Measurements from ENCODE around the gene NOSTRIN. TPM values are rescaled to one million over a fixed set of nuclear protein-coding genes. Genes with fewer than 3 reads are reported as not detected.
"Not testable (repeated sequence)": the region's sequence is repeated elsewhere in the genome, so short reads cannot be mapped to it uniquely, and the experiment has no call there.

The NOSTRIN gene
- total RNA-seq, 1 experiment from 2014 or later = not detected

DNA sequence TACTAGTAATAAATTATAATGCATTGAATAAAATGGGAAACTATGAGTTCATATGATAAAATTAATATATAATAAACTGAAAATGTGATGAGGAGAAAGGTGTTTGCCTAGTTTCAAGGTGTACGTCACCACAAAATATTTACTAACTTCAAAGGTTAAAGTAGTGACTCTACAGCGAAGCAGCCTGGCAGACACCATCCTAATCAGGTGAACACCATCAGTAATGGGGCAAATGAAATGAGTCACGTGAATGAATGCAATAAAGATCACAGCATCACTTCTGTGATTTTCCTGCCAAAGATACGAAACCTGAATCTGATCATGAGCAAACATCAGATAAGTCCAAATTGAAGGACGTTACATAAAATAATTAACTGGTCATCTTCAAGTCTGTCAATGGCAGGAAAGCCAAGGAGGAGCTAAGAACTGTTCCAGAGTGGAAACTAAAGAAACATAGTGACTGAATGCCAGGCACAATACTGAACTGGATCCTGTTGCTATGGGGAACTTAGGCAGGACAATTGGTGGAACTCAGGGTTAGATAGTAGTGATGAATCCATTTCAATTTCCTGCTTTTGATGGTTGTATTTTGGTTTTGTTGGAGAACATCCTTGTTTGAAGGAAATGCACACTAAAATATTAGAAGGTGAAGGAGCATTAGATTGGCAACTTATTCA, 12.1 kb upstream of the NOSTRIN start:
- Histone ChIP-seq H2BK120ac (ENCODE audit: low read depth, low read length, poor library complexity, severe bottlenecking) (no peak overlapping the region), H3K14ac (ENCODE audit: insufficient read depth, low read length) (no peak overlapping the region), H2BK20ac (ENCODE audit: low read depth, low read length, poor library complexity, severe bottlenecking) (no peak overlapping the region), H3K23me2 (ENCODE audit: insufficient read length, low read depth, low read length, poor library complexity, severe bottlenecking) (no peaks in the 10 kb centered on the region), H3T11ph (ENCODE audit: low read length) (no peak overlapping the region), H3K79me1 (ENCODE audit: insufficient read depth, low read depth, low read length, poor library complexity, severe bottlenecking) (no peaks in the 10 kb centered on the region), H4K5ac (ENCODE audit: insufficient read length, low read depth, low read length) (no peak overlapping the region), H3K4me2 (ENCODE audit: insufficient read depth, insufficient read length, low read length) (no peak overlapping the region), H3K23ac (ENCODE audit: insufficient read length, low read depth, low read length) (no peak overlapping the region), H2AFZ (ENCODE audit: low read length) (no peak overlapping the region), H4K91ac (ENCODE audit: insufficient read length, low read depth, low read length) (no peak overlapping the region), H3K9me3 (ENCODE audit: control insufficient read depth, low read depth, low read length) (no peaks in the 10 kb centered on the region), H2BK15ac (ENCODE audit: low read depth, low read length) (no peak overlapping the region), H3K18ac (ENCODE audit: insufficient read length, low read depth, low read length) (no peak overlapping the region), H4K8ac (replicated peaks; ENCODE audit: insufficient read length, low read depth, low read length) (no peak overlapping the region), H3K56ac (ENCODE audit: insufficient read length, low read depth, low read length) (no peak overlapping the region), H3K27me3 (ENCODE audit: insufficient read depth, low read length) (no peaks in the 10 kb centered on the region), H3K4me1 (ENCODE audit: insufficient read depth, low read length) (no peaks in the 10 kb centered on the region), H3K4ac (ENCODE audit: low read depth, low read length) (no peak overlapping the region), H3K9ac (ENCODE audit: extremely low read depth, insufficient read length, low read length) (no peak overlapping the region), H3K79me2 (ENCODE audit: insufficient read depth, low read length) (no peaks in the 10 kb centered on the region), H2BK12ac (ENCODE audit: insufficient read length, low read depth, low read length) (no peak overlapping the region), H2BK5ac (ENCODE audit: insufficient read length, low read length) (no peak overlapping the region), H4K20me1 (ENCODE audit: control insufficient read depth, insufficient read depth, insufficient read length) (no peaks in the 10 kb centered on the region), H3K27ac (ENCODE audit: insufficient read length, low read depth, low read length) (no peak overlapping the region), H2AK5ac (ENCODE audit: insufficient read length, low read length) (no peak overlapping the region)
- WGBS (ENCODE audit: extremely low coverage, insufficient read length, low lambda C conversion rate) = no CpG with 5 or more reads among the region's 5 CpGs
- H3K27ac Mint-ChIP-seq = no peak overlapping the region
- H3K4me1 Mint-ChIP-seq = 0 out of 4 replicates have a peak, but pooled peaks cover 0 to 2% of the 10 kb centered on the region in 2 experiments
- H3K36me3 Mint-ChIP-seq (ENCODE audit: insufficient read depth in 1 of 3, low read depth in 3 of 3) = no peaks in the 10 kb centered on the region; a peak in 1 of 7 replicates
- no peaks in the 10 kb centered on the region; a peak in 1 of 5 replicates for H3K9me3 Mint-ChIP-seq
- no peak overlapping the region for H3K4me3 Mint-ChIP-seq
- TF ChIP-seq, protein P1, sequence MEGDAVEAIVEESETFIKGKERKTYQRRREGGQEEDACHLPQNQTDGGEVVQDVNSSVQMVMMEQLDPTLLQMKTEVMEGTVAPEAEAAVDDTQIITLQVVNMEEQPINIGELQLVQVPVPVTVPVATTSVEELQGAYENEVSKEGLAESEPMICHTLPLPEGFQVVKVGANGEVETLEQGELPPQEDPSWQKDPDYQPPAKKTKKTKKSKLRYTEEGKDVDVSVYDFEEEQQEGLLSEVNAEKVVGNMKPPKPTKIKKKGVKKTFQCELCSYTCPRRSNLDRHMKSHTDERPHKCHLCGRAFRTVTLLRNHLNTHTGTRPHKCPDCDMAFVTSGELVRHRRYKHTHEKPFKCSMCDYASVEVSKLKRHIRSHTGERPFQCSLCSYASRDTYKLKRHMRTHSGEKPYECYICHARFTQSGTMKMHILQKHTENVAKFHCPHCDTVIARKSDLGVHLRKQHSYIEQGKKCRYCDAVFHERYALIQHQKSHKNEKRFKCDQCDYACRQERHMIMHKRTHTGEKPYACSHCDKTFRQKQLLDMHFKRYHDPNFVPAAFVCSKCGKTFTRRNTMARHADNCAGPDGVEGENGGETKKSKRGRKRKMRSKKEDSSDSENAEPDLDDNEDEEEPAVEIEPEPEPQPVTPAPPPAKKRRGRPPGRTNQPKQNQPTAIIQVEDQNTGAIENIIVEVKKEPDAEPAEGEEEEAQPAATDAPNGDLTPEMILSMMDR (conservative IDR thresholded peaks at IDR 0.05) = no peak
- DNase-seq = no peak
- H3K27me3 Mint-ChIP-seq (ENCODE audit: low read depth) = 0 out of 2 replicates have a peak, but pooled peaks cover 2% of the 10 kb centered on the region

DNA sequence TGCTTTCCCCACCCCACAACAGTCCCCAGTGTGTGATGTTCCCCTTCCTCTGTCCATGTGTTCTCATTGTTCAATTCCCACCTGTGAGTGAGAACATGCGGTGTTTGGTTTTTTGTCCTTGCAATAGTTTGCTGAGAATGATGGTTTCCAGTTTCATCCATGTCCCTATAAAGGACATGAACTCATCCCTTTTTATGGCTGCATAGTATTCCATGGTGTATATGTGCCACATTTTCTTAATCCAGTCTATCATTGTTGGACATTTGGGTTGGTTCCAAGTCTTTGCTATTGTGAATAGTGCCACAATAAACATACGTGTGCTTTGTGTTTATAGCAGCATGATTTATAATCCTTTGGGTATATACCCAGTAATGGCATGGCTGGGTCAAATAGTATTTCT, 11.3 kb upstream of the NOSTRIN start:
- H4K20me1 ChIP-seq (ENCODE audit: control insufficient read depth, insufficient read depth, insufficient read length); H2BK12ac ChIP-seq (ENCODE audit: insufficient read length, low read depth, low read length); H3K23me2 ChIP-seq (ENCODE audit: insufficient read length, low read depth, low read length, poor library complexity, severe bottlenecking); H2AFZ ChIP-seq (ENCODE audit: low read length); H3K4ac ChIP-seq (ENCODE audit: low read depth, low read length); H4K91ac ChIP-seq (ENCODE audit: insufficient read length, low read depth, low read length); H3K14ac ChIP-seq (ENCODE audit: insufficient read depth, low read length); H3K27ac ChIP-seq (ENCODE audit: insufficient read length, low read depth, low read length); H3K27ac Mint-ChIP-seq; H2BK5ac ChIP-seq (ENCODE audit: insufficient read length, low read length); H3K9ac ChIP-seq (ENCODE audit: extremely low read depth, insufficient read length, low read length); H3K9me3 ChIP-seq (ENCODE audit: control insufficient read depth, low read depth, low read length); H3K9me3 Mint-ChIP-seq; H3K79me2 ChIP-seq (ENCODE audit: insufficient read depth, low read length); H4K5ac ChIP-seq (ENCODE audit: insufficient read length, low read depth, low read length); H3K4me3 Mint-ChIP-seq; H2BK15ac ChIP-seq (ENCODE audit: low read depth, low read length); H3K36me3 Mint-ChIP-seq (ENCODE audit: insufficient read depth in 1 of 3, low read depth in 3 of 3); H3K4me1 ChIP-seq (ENCODE audit: insufficient read depth, low read length); H2BK120ac ChIP-seq (ENCODE audit: low read depth, low read length, poor library complexity, severe bottlenecking); H3K4me1 Mint-ChIP-seq; H3K79me1 ChIP-seq (ENCODE audit: insufficient read depth, low read depth, low read length, poor library complexity, severe bottlenecking); H3K56ac ChIP-seq (ENCODE audit: insufficient read length, low read depth, low read length); H3T11ph ChIP-seq (ENCODE audit: low read length); H4K8ac ChIP-seq (replicated peaks; ENCODE audit: insufficient read length, low read depth, low read length); H3K27me3 Mint-ChIP-seq (ENCODE audit: low read depth); DNase-seq; H3K4me2 ChIP-seq (ENCODE audit: insufficient read depth, insufficient read length, low read length); H2BK20ac ChIP-seq (ENCODE audit: low read depth, low read length, poor library complexity, severe bottlenecking); H3K18ac ChIP-seq (ENCODE audit: insufficient read length, low read depth, low read length); H3K27me3 ChIP-seq (ENCODE audit: insufficient read depth, low read length); H3K23ac ChIP-seq (ENCODE audit: insufficient read length, low read depth, low read length); H2AK5ac ChIP-seq (ENCODE audit: insufficient read length, low read length): not testable (repeated sequence)
- WGBS (ENCODE audit: extremely low coverage, insufficient read length, low lambda C conversion rate) = no CpG with 5 or more reads among the region's 2 CpGs

Data from H9 (cell line).